ENCODE results near the gene PPL.

GRCh38 chr16:4898811-4899473 is 38.0 kb downstream of the PPL start:
- TF ChIP-seq CTCF (IDR thresholded peaks at IDR 0.05) (no peak), POLR2A (IDR thresholded peaks at IDR 0.05) (no peak)

Measured in tibial nerve (tissue), 3 donors.